Skeletal muscle satellite cell (primary cell): ENCODE measurements around the gene CMSS1.

ENCODE experiments used
- H3K27me3 ChIP-seq: 2 replicates; pipeline ENCODE4 v1.7.0; 2013; ENCODE audit warnings: low read length; ENCODE audit not compliant: control insufficient read depth, insufficient read depth
- H3K36me3 ChIP-seq: 2 replicates; pipeline ENCODE4 v1.7.0; 2013; ENCODE audit warnings: mild to moderate bottlenecking, control low read depth, low read length; ENCODE audit not compliant: insufficient read depth
- H3K4me1 ChIP-seq: 2 replicates; pipeline ENCODE4 v1.7.0; 2013; ENCODE audit warnings: low read length; ENCODE audit not compliant: control insufficient read depth, insufficient read depth
- H3K4me2 ChIP-seq: 2 replicates; pipeline ENCODE4 v1.7.0; 2013; ENCODE audit warnings: mild to moderate bottlenecking, low read length
- H3K4me3 ChIP-seq: 2 replicates; pipeline ENCODE4 v1.7.0; 2013; ENCODE audit warnings: low read length
- H3K9ac ChIP-seq: 2 replicates; pipeline ENCODE4 v1.7.0; 2013; ENCODE audit warnings: mild to moderate bottlenecking, low read depth, low read length, moderate library complexity
- H3K9me3 ChIP-seq: replicated peaks from 2 replicates; pipeline ENCODE4 v1.7.0; 2013; ENCODE audit warnings: mild to moderate bottlenecking, control low read depth, low read length

Gene CMSS1

GRCh38 chr3:99911433-99911832 lies 93.8 kb downstream of the CMSS1 start:
- Histone ChIP-seq H3K9ac (no peak overlapping the region), H3K9me3 (no peaks in the 10 kb centered on the region), H3K27me3 (no peaks in the 10 kb centered on the region), H3K4me1 (peaks cover 13% of the 10 kb centered on the region), H3K4me2 (no peak overlapping the region), H3K36me3 (no peaks in the 10 kb centered on the region), H3K4me3 (no peak overlapping the region)

- Histone ChIP-seq H3K9ac (no peak overlapping the region), H3K27me3 (no peaks in the 10 kb centered on the region), H3K4me2 (no peak overlapping the region), H3K4me1 (peaks cover 22% of the 10 kb centered on the region), H3K4me3 (no peak overlapping the region), H3K36me3 (no peaks in the 10 kb centered on the region), H3K9me3 (no peaks in the 10 kb centered on the region)
Observed at GRCh38 chr3:99915906-99916432, 98.3 kb downstream of the CMSS1 start.

DNA sequence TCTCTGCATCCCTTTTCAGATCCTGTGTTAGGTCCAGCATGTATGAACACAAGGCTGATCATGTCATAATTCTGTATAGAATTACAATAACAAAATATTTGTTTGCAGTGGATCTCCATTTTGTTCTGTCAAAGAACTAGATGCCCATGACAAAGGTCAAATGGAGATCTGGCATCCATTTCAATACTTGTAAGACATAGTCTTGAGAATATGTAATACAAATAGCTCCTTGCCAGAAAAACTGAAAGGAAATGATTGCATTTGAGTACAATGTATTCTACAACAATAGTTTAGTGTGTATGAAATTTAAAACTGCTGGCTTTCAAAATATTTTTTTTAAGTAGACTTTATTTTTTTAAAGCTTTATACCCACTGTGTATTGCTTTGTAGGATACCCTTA lies 101.1 kb downstream of the CMSS1 start:
- H3K9me3 ChIP-seq, result no peaks in the 10 kb centered on the region
- H3K4me1 ChIP-seq, result peaks cover 36% of the 10 kb centered on the region
- H3K4me2 ChIP-seq, result no peak overlapping the region
- H3K9ac ChIP-seq, result no peak overlapping the region
- H3K27me3 ChIP-seq, result no peaks in the 10 kb centered on the region
- H3K4me3 ChIP-seq, result no peak overlapping the region
- H3K36me3 ChIP-seq, result no peaks in the 10 kb centered on the region

- Histone ChIP-seq H3K9me3 (no peaks in the 10 kb centered on the region), H3K4me3 (no peak overlapping the region), H3K36me3 (no peaks in the 10 kb centered on the region), H3K27me3 (no peaks in the 10 kb centered on the region), H3K4me2 (no peak overlapping the region), H3K4me1 (peaks cover 36% of the 10 kb centered on the region), H3K9ac (no peak overlapping the region)
Observed at GRCh38 chr3:99919694-99920093, 102.0 kb downstream of the CMSS1 start.

- Histone ChIP-seq H3K27me3 (no peaks in the 10 kb centered on the region), H3K4me3 (no peak overlapping the region), H3K4me2 (no peak overlapping the region), H3K36me3 (no peaks in the 10 kb centered on the region), H3K9me3 (no peaks in the 10 kb centered on the region), H3K4me1 (peaks cover 41% of the 10 kb centered on the region), H3K9ac (no peak overlapping the region)
Observed at GRCh38 chr3:99920481-99921376, 103.1 kb downstream of the CMSS1 start.

DNA sequence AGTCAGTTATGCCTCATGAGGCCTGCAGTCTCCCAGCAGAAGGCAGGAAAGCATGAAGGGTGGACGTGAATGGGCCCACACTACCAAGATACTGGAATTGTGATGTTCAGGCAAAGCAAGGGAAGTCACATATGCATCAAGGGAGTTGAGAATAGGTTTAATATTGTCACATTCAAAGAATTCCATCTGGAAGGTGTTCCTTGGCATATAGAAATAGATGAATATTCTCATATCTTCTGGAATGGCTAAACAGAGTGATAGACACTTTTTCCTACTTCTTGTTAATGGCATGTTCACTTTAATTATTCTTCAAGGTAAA lies 103.7 kb downstream of the CMSS1 start:
- H3K4me3 ChIP-seq, result no peak overlapping the region
- no peak overlapping the region for H3K9ac ChIP-seq
- no peak overlapping the region for H3K4me2 ChIP-seq
- no peaks in the 10 kb centered on the region for H3K36me3 ChIP-seq
- H3K9me3 ChIP-seq, result no peaks in the 10 kb centered on the region
- no peaks in the 10 kb centered on the region for H3K27me3 ChIP-seq
- peaks cover 47% of the 10 kb centered on the region for H3K4me1 ChIP-seq

DNA sequence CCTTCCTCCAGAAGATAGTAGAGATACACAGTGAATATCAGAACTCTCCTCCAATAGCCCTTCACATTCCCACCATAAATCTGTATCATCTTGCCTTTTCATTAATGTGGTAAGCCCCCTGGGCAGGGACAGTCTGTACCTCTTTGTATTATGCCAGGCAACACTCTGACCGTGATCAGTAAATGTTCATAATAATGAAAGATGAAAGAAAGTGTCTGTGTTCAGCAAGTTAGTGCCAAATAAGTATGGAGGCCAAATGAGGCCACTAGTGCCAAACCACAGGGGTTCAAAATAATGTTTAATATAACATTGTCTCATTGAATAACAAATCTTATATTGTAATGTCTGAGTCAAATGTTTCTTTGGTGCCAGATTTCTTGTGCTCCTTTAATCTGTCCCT lies 104.3 kb downstream of the CMSS1 start:
- Histone ChIP-seq H3K9ac (no peak overlapping the region), H3K9me3 (no peaks in the 10 kb centered on the region), H3K36me3 (no peaks in the 10 kb centered on the region), H3K4me1 (peaks cover 47% of the 10 kb centered on the region), H3K4me3 (no peak overlapping the region), H3K4me2 (no peak overlapping the region), H3K27me3 (no peaks in the 10 kb centered on the region)

GRCh38 chr3:99923873-99924272 lies 106.2 kb downstream of the CMSS1 start:
- no peak overlapping the region for H3K4me3 ChIP-seq
- H3K9ac ChIP-seq, result no peak overlapping the region
- no peak overlapping the region for H3K4me2 ChIP-seq
- H3K27me3 ChIP-seq, result no peaks in the 10 kb centered on the region
- no peaks in the 10 kb centered on the region for H3K9me3 ChIP-seq
- peaks cover 44% of the 10 kb centered on the region for H3K4me1 ChIP-seq
- H3K36me3 ChIP-seq, result no peaks in the 10 kb centered on the region

GRCh38 chr3:99925584-99926230 lies 108.0 kb downstream of the CMSS1 start:
- no peaks in the 10 kb centered on the region for H3K27me3 ChIP-seq
- no peaks in the 10 kb centered on the region for H3K36me3 ChIP-seq
- no peak overlapping the region for H3K4me3 ChIP-seq
- H3K4me1 ChIP-seq, result peaks cover 36% of the 10 kb centered on the region
- no peak overlapping the region for H3K9ac ChIP-seq
- no peak overlapping the region for H3K4me2 ChIP-seq
- no peaks in the 10 kb centered on the region for H3K9me3 ChIP-seq

DNA sequence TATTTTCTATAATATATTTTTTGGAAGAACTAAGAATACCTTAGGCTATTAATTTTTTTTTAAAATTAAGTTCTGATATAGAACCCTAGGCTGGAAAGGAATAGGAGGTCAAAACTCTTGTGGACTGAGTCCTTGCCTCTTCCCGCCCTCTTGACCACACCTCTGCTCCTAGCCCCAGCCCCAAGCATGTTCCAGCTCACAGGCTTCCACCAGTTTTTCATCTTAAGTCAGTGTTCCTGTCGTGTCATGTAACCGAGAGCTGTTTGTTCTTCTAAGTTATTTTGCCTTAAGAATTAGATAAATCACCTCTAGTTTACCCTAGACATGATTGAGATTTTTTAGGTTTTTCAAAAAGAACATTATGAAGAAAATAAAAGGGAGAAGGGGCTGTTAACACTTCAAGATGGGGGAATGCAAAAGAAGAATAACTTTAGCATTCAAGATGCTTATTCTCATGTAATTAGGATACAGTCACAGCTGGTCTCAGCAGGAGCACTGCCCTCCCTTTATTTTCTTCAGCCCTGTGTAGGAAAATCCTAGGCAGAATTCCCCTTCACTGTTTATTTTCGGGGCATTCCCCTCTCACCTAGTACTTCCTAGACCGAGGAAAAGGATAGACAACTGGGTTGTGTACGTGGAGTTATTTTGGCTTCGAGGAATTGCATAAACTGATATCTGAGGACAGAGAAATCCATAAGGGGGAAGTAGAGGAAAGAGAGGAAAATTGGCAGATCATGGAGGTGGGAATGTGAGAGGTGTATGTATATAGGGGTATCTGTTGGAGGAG lies 110.2 kb downstream of the CMSS1 start:
- Histone ChIP-seq H3K4me3 (no peak overlapping the region), H3K36me3 (no peaks in the 10 kb centered on the region), H3K27me3 (no peaks in the 10 kb centered on the region), H3K9ac (no peak overlapping the region), H3K4me2 (no peak overlapping the region), H3K4me1 (peaks cover 19% of the 10 kb centered on the region), H3K9me3 (no peaks in the 10 kb centered on the region)
